Hepatocyte (in vitro differentiated cells): ENCODE data around the gene RTN4RL1. TPM values are rescaled to one million over a fixed set of nuclear protein-coding genes. Genes with fewer than 3 reads are reported as not detected.

Experiments
- DNase-seq: peaks from one replicate; pipeline ENCODE4 v3.0.0-alpha.2; 2016; ENCODE audit warnings: low spot score
- H2AFZ ChIP-seq: fragments of 200-600 bp; sonication (generic); 2 replicates; pipeline ENCODE4 v1.6.0; 2016; ENCODE audit warnings: antibody characterized with exemption, mild to moderate bottlenecking
- H3K27ac ChIP-seq: fragments of 200-600 bp; sonication (generic); 2 replicates; pipeline ENCODE4 v1.5.1; 2016; ENCODE audit warnings: mild to moderate bottlenecking
- H3K27me3 ChIP-seq: fragments of 200-600 bp; sonication (generic); 2 replicates; pipeline ENCODE4 v1.6.1; 2016
- H3K36me3 ChIP-seq: fragments of 200-600 bp; sonication (generic); replicated peaks from 2 replicates; pipeline ENCODE4 v1.5.1; 2016; ENCODE audit warnings: low read depth; ENCODE audit not compliant: insufficient read depth
- H3K4me1 ChIP-seq: fragments of 200-600 bp; sonication (generic); 2 replicates; pipeline ENCODE4 v1.5.1; 2016; ENCODE audit warnings: mild to moderate bottlenecking, moderate library complexity; ENCODE audit not compliant: insufficient read depth
- H3K4me2 ChIP-seq: fragments of 200-600 bp; sonication (generic); 2 replicates; pipeline ENCODE4 v1.6.0; 2016
- H3K4me3 ChIP-seq: fragments of 200-600 bp; sonication (generic); 2 replicates; pipeline ENCODE4 v1.5.1; 2016; ENCODE audit warnings: mild to moderate bottlenecking
- H3K79me2 ChIP-seq: fragments of 200-600 bp; sonication (generic); 2 replicates; pipeline ENCODE4 v1.6.0; 2017; ENCODE audit warnings: mild to moderate bottlenecking
- H3K9me2 ChIP-seq: fragments of 200-600 bp; sonication (generic); replicated peaks from 2 replicates; pipeline ENCODE4 v1.6.0; 2017; ENCODE audit warnings: mild to moderate bottlenecking; ENCODE audit not compliant: insufficient read depth
- H3K9me3 ChIP-seq: fragments of 200-600 bp; sonication (generic); 2 replicates; pipeline ENCODE4 v1.5.1; 2016; ENCODE audit warnings: low read depth, mild to moderate bottlenecking
- H4K20me1 ChIP-seq: fragments of 200-600 bp; sonication (generic); 2 replicates; pipeline ENCODE4 v1.6.0; 2016; ENCODE audit warnings: mild to moderate bottlenecking; ENCODE audit not compliant: insufficient read depth, poor library complexity, severe bottlenecking
- EZH2 ChIP-seq: fragments of 200-600 bp; sonication (generic); IDR thresholded peaks from 2 replicates; pipeline ENCODE4 v1.6.1; 2016; ENCODE audit warnings: antibody characterized with exemption, mild to moderate bottlenecking, borderline replicate concordance
- EZH2phosphoT487 ChIP-seq: fragments of 200-600 bp; sonication (generic); IDR thresholded peaks from one replicate; pipeline ENCODE4 v1.6.1; 2018; ENCODE audit warnings: antibody characterized with exemption, mild to moderate bottlenecking, low read depth, moderate library complexity; ENCODE audit not compliant: unreplicated experiment, severe bottlenecking
- WGBS: methylation state at CpG from one replicate; pipeline ENCODE4 v1.1.6; 2016; ENCODE audit warnings: low lambda C conversion rate; ENCODE audit errors: missing lambda C conversion rate; 5-methylcytosine and 5-hydroxymethylcytosine counted together
- polyA plus RNA-seq: library from polyadenylated mRNA; unstranded; fragments of >200 nt; fragmentation: Nextera tagmentation; extraction: Ambion mirVana; gene quantifications from 2 replicates; pipeline ENCODE4 v1.2.1, GENCODE V29; 2016
- total RNA-seq: library from RNA; depleted of rRNA; stranded (reverse); fragments of >200 nt; gene quantifications from 2 replicates; pipeline ENCODE4 v1.2.3, GENCODE V29; 2014
- TF ChIP-seq, protein P1 (sequence below): fragments of 200-600 bp; sonication (generic); IDR thresholded peaks from 2 replicates; pipeline ENCODE4 v1.5.1; 2016; ENCODE audit warnings: antibody characterized with exemption, mild to moderate bottlenecking; ENCODE audit not compliant: poor library complexity

Gene RTN4RL1
- total and polyA plus RNA-seq, 2 experiments from 2014 or later, result 0.53 to 1.4 TPM

DNA sequence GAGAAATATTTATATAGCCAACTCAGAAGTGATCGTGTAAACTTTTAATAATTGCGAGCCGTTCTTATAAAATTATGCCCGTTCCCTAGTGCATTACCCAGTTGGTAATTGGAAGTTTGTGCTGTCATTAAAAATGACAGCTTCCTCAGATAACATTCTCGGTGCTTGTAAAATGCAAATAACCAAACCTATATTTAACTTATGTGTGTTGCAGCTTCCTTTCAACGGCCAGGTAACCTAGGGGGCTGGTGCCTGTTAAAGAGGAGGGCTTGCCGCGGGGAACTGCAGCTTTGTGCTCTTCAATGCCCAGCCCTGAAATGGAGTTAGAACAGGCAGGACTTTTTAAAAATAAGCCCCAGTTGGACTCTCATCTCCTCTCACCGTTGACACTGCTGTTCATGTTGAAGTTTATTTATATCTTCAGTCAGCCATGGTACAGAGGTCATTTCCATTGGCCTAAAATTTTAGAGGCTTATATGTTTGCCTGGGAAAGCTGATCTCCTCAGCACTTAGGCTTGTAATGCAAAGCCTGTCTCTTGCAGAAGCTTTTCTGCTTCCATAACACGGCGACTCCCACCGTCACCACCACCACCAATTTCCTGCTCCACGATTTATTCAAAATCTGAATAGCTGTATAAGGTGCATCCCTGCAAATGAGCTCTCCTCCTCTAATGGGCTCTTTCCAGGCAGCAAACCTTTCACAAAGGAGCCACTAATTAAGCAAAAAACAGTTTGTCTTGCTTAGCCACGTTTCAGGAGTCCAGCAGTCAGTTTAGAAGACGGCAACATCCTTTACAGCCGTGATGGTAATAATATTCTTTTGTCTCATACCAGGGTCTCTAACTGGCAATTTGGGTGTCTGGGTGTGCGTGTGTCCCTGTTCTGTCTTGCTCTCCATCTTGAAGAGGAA, 120.6 kb downstream of the RTN4RL1 start:
- Histone ChIP-seq H3K4me2 (peak overlapping the region; percentile 31), H3K9me3 (no peaks in the 10 kb centered on the region), H3K79me2 (no peaks in the 10 kb centered on the region), H3K36me3 (no peaks in the 10 kb centered on the region), H2AFZ (no peak overlapping the region), H3K9me2 (no peaks in the 10 kb centered on the region), H3K4me3 (no peak overlapping the region), H3K4me1 (peaks cover 16% of the 10 kb centered on the region), H4K20me1 (no peaks in the 10 kb centered on the region), H3K27ac (no peak overlapping the region), H3K27me3 (peaks cover 44% of the 10 kb centered on the region)
- DNase-seq, result no peak
- WGBS, result 64% methylated on average over 17 of the region's 17 CpGs
- TF ChIP-seq EZH2phosphoT487, result no peak
- TF ChIP-seq, protein P1, sequence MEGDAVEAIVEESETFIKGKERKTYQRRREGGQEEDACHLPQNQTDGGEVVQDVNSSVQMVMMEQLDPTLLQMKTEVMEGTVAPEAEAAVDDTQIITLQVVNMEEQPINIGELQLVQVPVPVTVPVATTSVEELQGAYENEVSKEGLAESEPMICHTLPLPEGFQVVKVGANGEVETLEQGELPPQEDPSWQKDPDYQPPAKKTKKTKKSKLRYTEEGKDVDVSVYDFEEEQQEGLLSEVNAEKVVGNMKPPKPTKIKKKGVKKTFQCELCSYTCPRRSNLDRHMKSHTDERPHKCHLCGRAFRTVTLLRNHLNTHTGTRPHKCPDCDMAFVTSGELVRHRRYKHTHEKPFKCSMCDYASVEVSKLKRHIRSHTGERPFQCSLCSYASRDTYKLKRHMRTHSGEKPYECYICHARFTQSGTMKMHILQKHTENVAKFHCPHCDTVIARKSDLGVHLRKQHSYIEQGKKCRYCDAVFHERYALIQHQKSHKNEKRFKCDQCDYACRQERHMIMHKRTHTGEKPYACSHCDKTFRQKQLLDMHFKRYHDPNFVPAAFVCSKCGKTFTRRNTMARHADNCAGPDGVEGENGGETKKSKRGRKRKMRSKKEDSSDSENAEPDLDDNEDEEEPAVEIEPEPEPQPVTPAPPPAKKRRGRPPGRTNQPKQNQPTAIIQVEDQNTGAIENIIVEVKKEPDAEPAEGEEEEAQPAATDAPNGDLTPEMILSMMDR, result no peak
- no peak for TF ChIP-seq EZH2

DNA sequence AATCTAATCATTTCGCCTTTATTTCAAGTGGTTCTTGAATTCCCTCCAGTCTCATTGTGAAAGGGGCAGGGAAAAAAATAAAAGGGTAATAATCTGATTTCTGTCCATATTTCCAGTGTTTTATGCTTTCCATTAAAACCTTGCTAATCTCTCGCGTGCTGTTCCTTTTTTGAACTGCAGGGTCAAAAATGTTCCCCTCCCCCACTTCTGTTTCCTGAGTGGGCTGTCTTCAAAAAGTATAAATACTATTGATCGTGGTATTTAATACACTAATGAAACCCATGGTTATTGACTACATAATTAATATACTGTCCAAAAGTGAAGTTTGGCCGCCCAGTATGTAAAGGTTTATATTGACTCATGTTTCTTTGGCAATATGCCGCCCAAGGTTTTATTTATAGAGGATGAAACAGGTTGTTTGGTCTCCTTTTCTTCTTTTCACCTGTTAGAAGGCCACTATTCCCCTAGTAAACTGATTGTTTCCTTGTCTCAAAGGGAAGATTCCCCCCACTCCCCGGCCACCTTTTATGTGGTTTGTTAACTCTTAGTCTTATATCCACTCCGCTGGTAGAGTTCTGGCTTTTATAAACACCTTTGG, 125.6 kb downstream of the RTN4RL1 start:
- no peaks in the 10 kb centered on the region for H3K79me2 ChIP-seq
- H3K9me2 ChIP-seq, result no peaks in the 10 kb centered on the region

DNA sequence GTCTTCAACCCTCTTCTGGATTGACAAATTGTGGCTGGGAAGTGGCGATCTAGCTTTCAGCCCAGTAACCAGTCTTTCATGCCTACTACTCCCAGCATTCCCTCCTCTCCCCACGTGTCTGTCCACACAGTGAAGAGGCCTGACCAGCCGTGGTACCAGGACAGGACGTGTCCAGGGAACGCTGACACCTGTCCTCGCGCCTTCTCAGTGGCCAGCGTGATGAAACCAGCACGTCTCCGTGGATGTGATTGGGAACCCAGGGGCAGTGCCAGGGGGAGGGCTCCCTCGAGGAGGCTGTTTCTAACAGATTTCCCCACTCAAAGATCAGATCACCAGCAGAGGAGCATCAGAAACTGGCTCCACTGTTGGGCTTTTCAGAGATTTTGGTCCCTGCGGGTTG, 126.3 kb downstream of the RTN4RL1 start:
- Histone ChIP-seq H3K4me2 (no peak overlapping the region), H3K27ac (no peak overlapping the region), H3K36me3 (no peaks in the 10 kb centered on the region), H3K9me2 (no peaks in the 10 kb centered on the region), H3K79me2 (no peaks in the 10 kb centered on the region), H3K9me3 (no peaks in the 10 kb centered on the region), H3K4me1 (no peaks in the 10 kb centered on the region), H4K20me1 (no peaks in the 10 kb centered on the region), H3K27me3 (peaks cover 2% of the 10 kb centered on the region), H3K4me3 (no peak overlapping the region), H2AFZ (no peak overlapping the region)
- TF ChIP-seq, protein P1, result no peak
- no peak for TF ChIP-seq EZH2phosphoT487
- no peak for TF ChIP-seq EZH2
- DNase-seq, result no peak
- WGBS, result 95% methylated on average over 12 of the region's 12 CpGs

More for the DNA sequence above, 125.6 kb downstream of the RTN4RL1 start:
- no peaks in the 10 kb centered on the region for H4K20me1 ChIP-seq
- no peak overlapping the region for H3K27ac ChIP-seq
- no peaks in the 10 kb centered on the region for H3K4me1 ChIP-seq
- H3K4me2 ChIP-seq, result no peak overlapping the region
- H3K27me3 ChIP-seq, result peaks cover 8% of the 10 kb centered on the region
- H3K4me3 ChIP-seq, result no peak overlapping the region
- no peak overlapping the region for H2AFZ ChIP-seq
- H3K36me3 ChIP-seq, result no peaks in the 10 kb centered on the region
- TF ChIP-seq, protein P1, result no peak
- TF ChIP-seq EZH2 (no peak), EZH2phosphoT487 (no peak)
- WGBS, result 92% methylated on average over 8 of the region's 8 CpGs
- H3K9me3 ChIP-seq, result no peaks in the 10 kb centered on the region
- no peak for DNase-seq
